Renal cortical epithelial cell (primary cell): Measurements from ENCODE around the gene ARRDC1. TPM values are rescaled to one million over a fixed set of nuclear protein-coding genes. Genes with fewer than 3 reads are reported as not detected.

Experiments
- DNase-seq: peaks from one replicate; pipeline ENCODE4 v3.0.0-alpha.2; 2011; ENCODE audit warnings: low read depth
- total RNA-seq: library from RNA; depleted of rRNA; stranded (reverse); fragments of >200 nt; gene quantifications from 2 replicates; pipeline ENCODE4 v1.2.3, GENCODE V29; 2014

ARRDC1 gene
- total RNA-seq, 1 donor from 2014 or later = 58.6 TPM

GRCh38 chr9:137639303-137640051, 34.0 kb downstream of the ARRDC1 start:
- no peak for DNase-seq

- no peak for DNase-seq
These were observed 35.4 kb downstream of the ARRDC1 start for GRCh38 chr9:137640862-137641261.

GRCh38 chr9:137642118-137642601, 36.7 kb downstream of the ARRDC1 start:
- no peak for DNase-seq

- DNase-seq = no peak
These were observed 37.4 kb downstream of the ARRDC1 start for GRCh38 chr9:137642892-137643291.

GRCh38 chr9:137643921-137644320, 38.4 kb downstream of the ARRDC1 start:
- no peak for DNase-seq

- no peak for DNase-seq
These were observed 39.7 kb downstream of the ARRDC1 start for GRCh38 chr9:137645211-137645610.

- DNase-seq = no peak
These were observed 40.9 kb downstream of the ARRDC1 start for GRCh38 chr9:137646341-137646740.

GRCh38 chr9:137647096-137647714, 41.7 kb downstream of the ARRDC1 start:
- no peak for DNase-seq

GRCh38 chr9:137648396-137648795, 42.9 kb downstream of the ARRDC1 start:
- peak; percentile 15 for DNase-seq

GRCh38 chr9:137649553-137649952, 44.1 kb downstream of the ARRDC1 start:
- DNase-seq = no peak

GRCh38 chr9:137650259-137650658, 44.8 kb downstream of the ARRDC1 start:
- DNase-seq = no peak

- DNase-seq = no peak
These were observed 45.3 kb downstream of the ARRDC1 start for GRCh38 chr9:137650779-137651178.

GRCh38 chr9:137656416-137656815, 50.9 kb downstream of the ARRDC1 start:
- no peak for DNase-seq

- DNase-seq = no peak
These were observed 52.1 kb downstream of the ARRDC1 start for GRCh38 chr9:137657606-137658005.

- no peak for DNase-seq
These were observed 53.3 kb downstream of the ARRDC1 start for GRCh38 chr9:137658781-137659180.

- DNase-seq = no peak
These were observed 54.7 kb downstream of the ARRDC1 start for GRCh38 chr9:137660144-137660543.

GRCh38 chr9:137663584-137663983, 58.1 kb downstream of the ARRDC1 start:
- no peak for DNase-seq

- DNase-seq = no peak
These were observed 59.2 kb downstream of the ARRDC1 start for GRCh38 chr9:137664676-137665075.

Other genes starting within 250 kb of the ARRDC1 start
- 11.6 and 12.2 TPM in 2 replicates for gene EXD3, start 182.5 kb upstream of the ARRDC1 start, total RNA-seq
- gene NOXA1, start 182.3 kb upstream of the ARRDC1 start, total RNA-seq = 2.1 and 2.8 TPM in 2 replicates
- 0.05 and 0.17 TPM in 2 replicates for gene ENTPD8, start 164.3 kb upstream of the ARRDC1 start, total RNA-seq
- gene NSMF, start 146.4 kb upstream of the ARRDC1 start, total RNA-seq = 12.0 and 20.4 TPM in 2 replicates
- gene PNPLA7, start 55.3 kb upstream of the ARRDC1 start, total RNA-seq = 1.2 TPM in 1 of 2 replicates, not detected in the other
- gene MRPL41, start 53.8 kb upstream of the ARRDC1 start, total RNA-seq = 18.1 and 50.2 TPM in 2 replicates
- gene DPH7, start 26.8 kb upstream of the ARRDC1 start, total RNA-seq = 15.8 and 29.9 TPM in 2 replicates
- 11.0 and 19.1 TPM in 2 replicates for gene ZMYND19, start 15.2 kb upstream of the ARRDC1 start, total RNA-seq
- gene EHMT1, start 13.3 kb downstream of the ARRDC1 start, total RNA-seq = 58.0 and 92.8 TPM in 2 replicates